Measurements from ENCODE around the gene C14orf119.

Gene C14orf119

GRCh38 chr14:23063601-23064000 lies 31.7 kb upstream of the C14orf119 start:
- H3K79me2 ChIP-seq (ENCODE audit: insufficient read depth, low read length), result peaks cover 16% of the 10 kb centered on the region
- H2AFZ ChIP-seq (ENCODE audit: low read depth, low read length, severe bottlenecking), result no peak overlapping the region
- H3K36me3 ChIP-seq (ENCODE audit: low read length), result peaks cover 45% of the 10 kb centered on the region
- H3K27ac ChIP-seq (ENCODE audit: low read depth, low read length), result no peak overlapping the region
- H4K20me1 ChIP-seq (ENCODE audit: low read depth, low read length), result peaks cover 9% of the 10 kb centered on the region; the same call in 1 of the 2 replicates
- H3K9ac ChIP-seq (ENCODE audit: low read length), result no peak overlapping the region
- H3F3A ChIP-seq (ENCODE audit: insufficient read depth), result peaks cover 5% of the 10 kb centered on the region; the same call in 1 of the 2 replicates
- no peaks in the 10 kb centered on the region for H3K9me3 ChIP-seq (ENCODE audit: insufficient read depth, low read length)
- no peak for TF ChIP-seq EZH2phosphoT487 (conservative IDR thresholded peaks at IDR 0.05; ENCODE audit: low read length)
- TF ChIP-seq, protein P1, sequence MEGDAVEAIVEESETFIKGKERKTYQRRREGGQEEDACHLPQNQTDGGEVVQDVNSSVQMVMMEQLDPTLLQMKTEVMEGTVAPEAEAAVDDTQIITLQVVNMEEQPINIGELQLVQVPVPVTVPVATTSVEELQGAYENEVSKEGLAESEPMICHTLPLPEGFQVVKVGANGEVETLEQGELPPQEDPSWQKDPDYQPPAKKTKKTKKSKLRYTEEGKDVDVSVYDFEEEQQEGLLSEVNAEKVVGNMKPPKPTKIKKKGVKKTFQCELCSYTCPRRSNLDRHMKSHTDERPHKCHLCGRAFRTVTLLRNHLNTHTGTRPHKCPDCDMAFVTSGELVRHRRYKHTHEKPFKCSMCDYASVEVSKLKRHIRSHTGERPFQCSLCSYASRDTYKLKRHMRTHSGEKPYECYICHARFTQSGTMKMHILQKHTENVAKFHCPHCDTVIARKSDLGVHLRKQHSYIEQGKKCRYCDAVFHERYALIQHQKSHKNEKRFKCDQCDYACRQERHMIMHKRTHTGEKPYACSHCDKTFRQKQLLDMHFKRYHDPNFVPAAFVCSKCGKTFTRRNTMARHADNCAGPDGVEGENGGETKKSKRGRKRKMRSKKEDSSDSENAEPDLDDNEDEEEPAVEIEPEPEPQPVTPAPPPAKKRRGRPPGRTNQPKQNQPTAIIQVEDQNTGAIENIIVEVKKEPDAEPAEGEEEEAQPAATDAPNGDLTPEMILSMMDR (IDR thresholded peaks at IDR 0.05; ENCODE audit: insufficient read depth, low read length, poor library complexity, severe bottlenecking), result no peak
- H3K4me2 ChIP-seq (ENCODE audit: low read depth, low read length, poor library complexity, severe bottlenecking), result no peak overlapping the region
- no peak overlapping the region for H3K4me3 ChIP-seq (ENCODE audit: insufficient read depth, low read length, poor library complexity, severe bottlenecking)
- H3K9me2 ChIP-seq (replicated peaks; ENCODE audit: insufficient read depth, low read length), result no peaks in the 10 kb centered on the region
- H3K27me3 ChIP-seq (ENCODE audit: low read length), result no peaks in the 10 kb centered on the region

GRCh38 chr14:23066368-23066767 lies 28.9 kb upstream of the C14orf119 start:
- Histone ChIP-seq H3K79me2 (ENCODE audit: insufficient read depth, low read length) (peaks cover 38% of the 10 kb centered on the region), H4K20me1 (ENCODE audit: low read depth, low read length) (peaks cover 9% of the 10 kb centered on the region; the same call in 1 of the 2 replicates), H3F3A (ENCODE audit: insufficient read depth) (peaks cover 3% of the 10 kb centered on the region; the same call in 1 of the 2 replicates), H2AFZ (ENCODE audit: low read depth, low read length, severe bottlenecking) (no peak overlapping the region), H3K27ac (ENCODE audit: low read depth, low read length) (no peak overlapping the region), H3K4me3 (ENCODE audit: insufficient read depth, low read length, poor library complexity, severe bottlenecking) (no peak overlapping the region), H3K27me3 (ENCODE audit: low read length) (no peaks in the 10 kb centered on the region), H3K9me3 (ENCODE audit: insufficient read depth, low read length) (no peaks in the 10 kb centered on the region), H3K9me2 (replicated peaks; ENCODE audit: insufficient read depth, low read length) (no peaks in the 10 kb centered on the region), H3K9ac (ENCODE audit: low read length) (no peak overlapping the region), H3K4me2 (ENCODE audit: low read depth, low read length, poor library complexity, severe bottlenecking) (no peak overlapping the region), H3K36me3 (ENCODE audit: low read length) (peaks cover 42% of the 10 kb centered on the region)
- TF ChIP-seq, protein P1 (IDR thresholded peaks at IDR 0.05; ENCODE audit: insufficient read depth, low read length, poor library complexity, severe bottlenecking), result no peak
- no peak for TF ChIP-seq EZH2phosphoT487 (conservative IDR thresholded peaks at IDR 0.05; ENCODE audit: low read length)

DNA sequence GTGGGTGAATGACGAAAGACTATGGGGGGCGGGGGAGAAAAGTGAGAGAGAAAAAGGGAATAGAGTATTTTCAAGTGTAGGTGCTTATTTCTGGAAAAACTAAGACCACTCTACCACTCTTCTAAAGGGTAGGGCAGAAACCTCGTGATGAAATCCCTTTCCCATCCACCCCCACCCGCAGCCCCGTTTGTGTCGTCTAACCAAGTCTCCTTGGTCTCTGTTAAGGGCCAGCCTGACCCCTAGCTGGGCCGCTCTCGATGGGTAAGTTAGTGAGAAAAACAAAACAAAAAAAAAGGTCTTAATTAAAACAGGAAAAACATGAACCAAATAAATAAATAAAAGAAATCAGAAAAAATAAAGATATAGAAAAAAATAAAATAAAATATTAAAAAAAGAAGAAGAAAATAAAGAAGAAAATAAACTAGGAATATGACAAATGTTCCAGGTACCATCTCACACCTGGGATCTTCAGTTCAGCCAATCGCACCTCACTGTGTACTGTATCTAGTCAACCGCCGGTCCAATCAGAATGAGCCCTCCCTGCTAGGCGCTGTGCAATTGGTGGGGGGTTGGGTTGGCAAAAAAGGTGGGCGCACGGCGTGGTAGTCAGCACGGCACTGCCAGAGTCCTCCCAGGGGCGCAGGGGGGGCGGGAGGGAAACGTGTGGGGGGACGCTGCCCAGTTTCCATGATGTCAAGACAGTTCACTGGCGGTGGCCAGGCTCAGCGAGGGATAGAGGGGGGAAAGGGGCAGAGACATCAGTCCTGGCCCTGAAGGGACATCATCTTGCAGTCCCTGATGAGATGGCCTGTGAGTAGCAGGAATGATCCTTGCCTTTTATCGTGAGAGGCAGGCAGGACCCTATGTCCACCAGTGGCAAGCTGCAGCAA lies 28.2 kb upstream of the C14orf119 start:
- no peak for TF ChIP-seq EZH2phosphoT487 (conservative IDR thresholded peaks at IDR 0.05; ENCODE audit: low read length)
- TF ChIP-seq, protein P1 (IDR thresholded peaks at IDR 0.05; ENCODE audit: insufficient read depth, low read length, poor library complexity, severe bottlenecking), result no peak
- Histone ChIP-seq H3K36me3 (ENCODE audit: low read length) (peaks cover 42% of the 10 kb centered on the region), H3K27ac (ENCODE audit: low read depth, low read length) (no peak overlapping the region)

More for the DNA sequence above, 28.2 kb upstream of the C14orf119 start:
- Histone ChIP-seq H3K9me2 (replicated peaks; ENCODE audit: insufficient read depth, low read length) (no peaks in the 10 kb centered on the region), H3K4me3 (ENCODE audit: insufficient read depth, low read length, poor library complexity, severe bottlenecking) (no peak overlapping the region), H3K9me3 (ENCODE audit: insufficient read depth, low read length) (no peaks in the 10 kb centered on the region), H3K4me2 (ENCODE audit: low read depth, low read length, poor library complexity, severe bottlenecking) (no peak overlapping the region), H3F3A (ENCODE audit: insufficient read depth) (peaks cover 3% of the 10 kb centered on the region; the same call in 1 of the 2 replicates), H4K20me1 (ENCODE audit: low read depth, low read length) (peaks cover 9% of the 10 kb centered on the region; the same call in 1 of the 2 replicates), H3K9ac (ENCODE audit: low read length) (no peak overlapping the region), H3K27me3 (ENCODE audit: low read length) (no peaks in the 10 kb centered on the region), H3K79me2 (ENCODE audit: insufficient read depth, low read length) (peaks cover 38% of the 10 kb centered on the region), H2AFZ (ENCODE audit: low read depth, low read length, severe bottlenecking) (no peak overlapping the region)

Measured in SU-DHL-6 (cell line).